ENCODE measurements around the gene TRIM7.
A peak's percentile ranks its signal among the peaks of the same experiment; 100 is the strongest.
"Not testable (repeated sequence)": the region's sequence is repeated elsewhere in the genome, so short reads cannot be mapped to it uniquely, and the experiment has no call there.

The TRIM7 gene

GRCh38 chr5:181167814-181168488 lies 37.0 kb downstream of the TRIM7 start:
- no peak overlapping the region for H3K4me3 ChIP-seq (ENCODE audit: low read length)
- DNase-seq (ENCODE audit: low read depth), result no peak
- TF ChIP-seq CTCF (conservative IDR thresholded peaks at IDR 0.05; ENCODE audit: low read depth, low read length), result peak; percentile 54

- no peak for DNase-seq (ENCODE audit: low read depth)
- H3K4me3 ChIP-seq (ENCODE audit: low read length), result no peak overlapping the region
- TF ChIP-seq CTCF (conservative IDR thresholded peaks at IDR 0.05; ENCODE audit: low read depth, low read length), result no peak
These were observed 37.9 kb downstream of the TRIM7 start for GRCh38 chr5:181166812-181167733.

GRCh38 chr5:181164076-181164952 lies 40.7 kb downstream of the TRIM7 start:
- no peak for DNase-seq (ENCODE audit: low read depth)
- no peak for TF ChIP-seq CTCF (conservative IDR thresholded peaks at IDR 0.05; ENCODE audit: low read depth, low read length)
- peak overlapping the region; percentile 15 for H3K4me3 ChIP-seq (ENCODE audit: low read length)

- H3K4me3 ChIP-seq (ENCODE audit: low read length), result no peak overlapping the region
- TF ChIP-seq CTCF (conservative IDR thresholded peaks at IDR 0.05; ENCODE audit: low read depth, low read length), result no peak
- DNase-seq (ENCODE audit: low read depth), result no peak
These were observed 41.4 kb downstream of the TRIM7 start for GRCh38 chr5:181163487-181164075.

DNA sequence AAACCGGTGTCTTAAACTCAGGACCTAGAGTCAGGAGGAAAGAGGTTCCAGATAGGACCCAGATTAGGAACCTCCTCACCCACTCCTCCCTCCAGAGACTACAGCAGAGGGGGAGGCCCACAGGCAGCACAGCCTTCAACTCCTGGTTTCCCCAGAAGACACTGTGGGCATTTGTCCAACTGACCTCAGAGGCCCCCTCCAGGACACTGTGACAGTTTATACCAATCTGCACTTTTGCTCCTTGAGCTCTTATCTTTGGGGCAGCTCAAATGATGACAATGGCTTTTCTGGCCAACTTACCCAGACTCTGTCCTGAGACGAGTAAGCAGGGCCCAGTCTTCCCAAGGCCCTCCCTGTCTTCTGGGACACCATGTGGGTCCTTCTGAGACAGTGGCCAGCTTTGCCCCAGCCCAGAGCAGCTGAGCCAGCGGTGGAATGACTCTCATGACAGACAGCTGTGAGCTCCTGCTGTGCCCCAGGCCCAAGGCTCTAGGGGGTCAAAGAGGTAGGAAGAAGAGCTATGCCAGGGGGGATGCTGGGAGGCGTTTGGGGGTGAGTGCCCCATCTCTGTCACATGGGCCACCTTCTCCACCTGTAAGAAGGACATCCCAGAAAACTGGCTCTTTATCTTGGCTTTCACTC lies 43.3 kb downstream of the TRIM7 start:
- no peak for DNase-seq (ENCODE audit: low read depth)
- no peak for TF ChIP-seq CTCF (conservative IDR thresholded peaks at IDR 0.05; ENCODE audit: low read depth, low read length)
- H3K4me3 ChIP-seq (ENCODE audit: low read length), result no peak overlapping the region

GRCh38 chr5:181160755-181161533 lies 44.1 kb downstream of the TRIM7 start:
- not testable (repeated sequence) for DNase-seq (ENCODE audit: low read depth)
- peak overlapping the region; percentile 7 for H3K4me3 ChIP-seq (ENCODE audit: low read length)
